ENCODE data around the gene NDST3.

- TF ChIP-seq CTCF (IDR thresholded peaks at IDR 0.05; ENCODE audit: borderline replicate concordance, extremely low read depth, low read length, poor library complexity, severe bottlenecking) (no peak), EZH2 (IDR thresholded peaks at IDR 0.05; ENCODE audit: borderline replicate concordance, low read depth, low read length, severe bottlenecking) (no peak)
These were observed 248.4 kb downstream of the NDST3 start for GRCh38 chr4:118282692-118283091.

Measured in DND-41 (cell line).